ENCODE measurements around the gene CACNA1G. TPM values are rescaled to one million over a fixed set of nuclear protein-coding genes. Genes with fewer than 3 reads are reported as not detected.
A peak's percentile ranks its signal among the peaks of the same experiment; 100 is the strongest.

CACNA1G gene
- total and polyA plus RNA-seq, 2 donors = 0.15 to 6.6 TPM

- Histone ChIP-seq H3K4me1 (ENCODE audit: insufficient read depth) (no peaks in the 10 kb centered on the region), H3K36me3 (ENCODE audit: insufficient read depth) (no peaks in the 10 kb centered on the region), H3K4me3 (ENCODE audit: low read depth, low read length) (no peak overlapping the region), H3K27ac (ENCODE audit: low read depth) (no peak overlapping the region)
- no peak for DNase-seq (ENCODE audit: extremely low spot score)
- 96% methylated on average over 18 of the region's 18 CpGs for WGBS
Measured at GRCh38 chr17:50602836-50603235, 42.3 kb downstream of the CACNA1G start.

DNA sequence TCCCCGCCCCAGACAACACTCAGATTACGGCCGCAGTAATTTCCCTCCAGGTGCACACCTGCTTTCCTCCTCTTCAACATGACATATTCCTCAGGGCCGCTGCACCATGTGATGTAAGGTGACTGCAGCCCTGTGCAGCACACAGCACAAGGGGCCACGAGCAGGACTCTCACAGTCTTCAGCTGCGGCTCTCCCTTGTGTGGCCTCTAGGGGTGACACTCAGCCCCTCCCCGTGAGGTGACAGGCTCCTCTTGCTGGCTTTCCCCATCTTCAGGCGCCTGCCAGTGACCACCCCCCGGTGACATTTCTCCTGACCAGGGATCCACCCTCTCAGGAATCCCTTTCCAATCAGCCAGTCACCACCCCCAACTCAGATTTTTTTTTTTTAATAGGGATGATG is 42.8 kb downstream of the CACNA1G start:
- Histone ChIP-seq H3K4me3 (ENCODE audit: low read depth, low read length) (no peak overlapping the region), H3K4me1 (ENCODE audit: insufficient read depth) (no peaks in the 10 kb centered on the region), H3K36me3 (ENCODE audit: insufficient read depth) (no peaks in the 10 kb centered on the region), H3K27ac (ENCODE audit: low read depth) (no peak overlapping the region)
- DNase-seq (ENCODE audit: extremely low spot score) = no peak
- whole genome bisulfite sequencing = 79% methylated on average over 9 of the region's 9 CpGs

DNA sequence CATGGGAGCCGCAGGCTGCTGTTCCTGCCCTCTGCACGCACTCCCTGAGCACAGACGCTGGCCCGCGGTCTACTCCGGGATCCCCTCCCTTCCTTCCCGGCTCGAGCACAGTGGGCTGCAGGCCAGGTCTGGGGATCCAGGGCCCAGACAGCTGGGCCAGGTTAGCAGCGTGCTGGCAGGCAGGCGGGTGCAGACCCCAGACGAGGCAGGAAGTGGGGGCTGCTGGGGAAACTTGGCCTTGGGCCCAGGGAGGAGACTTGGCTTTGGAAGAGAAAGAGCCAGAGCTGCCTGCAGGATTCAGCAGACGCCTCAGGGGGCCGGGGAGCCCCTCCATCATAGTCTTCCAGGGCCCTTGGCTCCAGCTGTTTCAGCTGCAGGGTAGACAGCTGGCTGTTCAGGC is 44.0 kb downstream of the CACNA1G start:
- DNase-seq (ENCODE audit: extremely low spot score) = peak; percentile 94
- no peak overlapping the region for H3K4me3 ChIP-seq (ENCODE audit: low read depth, low read length)

GRCh38 chr17:50605429-50605828 is 44.9 kb downstream of the CACNA1G start:
- 63% methylated on average over 10 of the region's 10 CpGs for WGBS

More for the DNA sequence above, 44.0 kb downstream of the CACNA1G start:
- no peaks in the 10 kb centered on the region for H3K4me1 ChIP-seq (ENCODE audit: insufficient read depth)
- no peak overlapping the region for H3K27ac ChIP-seq (ENCODE audit: low read depth)
- H3K36me3 ChIP-seq (ENCODE audit: insufficient read depth) = no peaks in the 10 kb centered on the region
- 6% methylated on average over 13 of the region's 13 CpGs for WGBS

DNA sequence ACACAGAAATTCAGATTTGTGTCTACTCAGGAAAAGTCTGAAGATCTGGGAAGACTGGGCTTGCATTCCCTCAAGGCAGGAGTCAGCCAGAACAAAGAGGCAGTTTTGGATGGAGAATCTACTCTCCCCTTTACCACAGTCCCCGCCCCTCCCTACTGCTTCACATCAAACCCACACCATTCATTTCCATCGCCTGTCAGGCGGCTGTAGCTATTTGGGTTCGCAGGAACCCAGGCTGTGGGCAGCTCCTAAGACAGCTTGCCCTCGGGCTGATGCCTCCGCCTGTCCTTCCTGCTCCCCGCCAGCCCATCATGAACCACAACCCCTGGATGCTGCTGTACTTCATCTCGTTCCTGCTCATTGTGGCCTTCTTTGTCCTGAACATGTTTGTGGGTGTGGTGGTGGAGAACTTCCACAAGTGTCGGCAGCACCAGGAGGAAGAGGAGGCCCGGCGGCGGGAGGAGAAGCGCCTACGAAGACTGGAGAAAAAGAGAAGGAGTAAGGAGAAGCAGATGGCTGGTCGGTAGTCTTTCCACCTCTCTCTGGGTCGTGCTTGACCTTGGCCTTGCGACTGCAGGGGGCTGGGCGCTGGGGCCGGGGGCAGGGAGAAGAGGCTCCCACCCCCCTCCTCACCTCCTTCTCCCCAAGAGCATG is 47.1 kb downstream of the CACNA1G start:
- Histone ChIP-seq H3K36me3 (ENCODE audit: insufficient read depth) (no peaks in the 10 kb centered on the region), H3K27ac (ENCODE audit: low read depth) (no peak overlapping the region), H3K4me1 (ENCODE audit: insufficient read depth) (no peaks in the 10 kb centered on the region), H3K4me3 (ENCODE audit: low read depth, low read length) (no peak overlapping the region)
- no peak for DNase-seq (ENCODE audit: extremely low spot score)
- 92% methylated on average over 19 of the region's 19 CpGs for WGBS

More at GRCh38 chr17:50605429-50605828, 44.9 kb downstream of the CACNA1G start:
- H3K4me1 ChIP-seq (ENCODE audit: insufficient read depth) = no peaks in the 10 kb centered on the region
- H3K27ac ChIP-seq (ENCODE audit: low read depth) = no peak overlapping the region
- no peaks in the 10 kb centered on the region for H3K36me3 ChIP-seq (ENCODE audit: insufficient read depth)
- no peak overlapping the region for H3K4me3 ChIP-seq (ENCODE audit: low read depth, low read length)
- no peak for DNase-seq (ENCODE audit: extremely low spot score)

DNA sequence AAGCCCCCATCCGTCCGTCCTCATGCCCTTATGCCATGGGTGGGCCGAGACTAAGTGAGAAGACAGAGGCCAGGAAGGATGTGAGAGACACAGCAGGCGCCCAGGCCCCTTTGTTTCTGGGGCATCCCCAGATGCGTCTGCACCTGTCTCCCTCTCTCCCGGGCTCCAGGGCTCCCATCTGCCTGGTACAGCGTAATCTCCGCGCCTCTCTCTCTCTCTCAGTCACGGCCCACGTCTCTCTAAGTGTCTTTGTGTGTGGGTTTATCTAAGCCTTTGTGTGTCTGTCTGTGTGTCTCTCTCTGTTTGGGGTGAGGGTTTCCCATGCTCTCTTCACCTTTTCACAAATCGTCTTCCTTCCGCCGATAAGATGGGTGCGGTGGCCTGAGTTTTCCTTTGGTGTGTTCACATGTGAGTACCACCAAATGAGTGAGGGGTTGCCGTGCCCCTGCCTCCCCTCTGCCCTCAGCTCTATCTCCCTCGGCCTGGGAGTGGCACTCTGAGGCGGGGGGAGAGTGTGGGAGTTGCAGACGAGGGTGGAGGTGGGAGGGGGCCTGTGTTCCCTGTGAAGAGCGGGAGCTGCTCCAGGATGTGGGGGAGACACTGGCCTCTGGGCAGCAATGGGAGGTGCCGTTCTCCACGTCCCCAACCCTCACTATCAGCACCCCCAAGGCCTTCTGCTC is 48.3 kb downstream of the CACNA1G start:
- no peaks in the 10 kb centered on the region for H3K4me1 ChIP-seq (ENCODE audit: insufficient read depth)
- WGBS = 85% methylated on average over 22 of the region's 22 CpGs
- H3K27ac ChIP-seq (ENCODE audit: low read depth) = no peak overlapping the region
- no peaks in the 10 kb centered on the region for H3K36me3 ChIP-seq (ENCODE audit: insufficient read depth)
- DNase-seq (ENCODE audit: extremely low spot score) = no peak
- H3K4me3 ChIP-seq (ENCODE audit: low read depth, low read length) = no peak overlapping the region

- Histone ChIP-seq H3K4me1 (ENCODE audit: insufficient read depth) (no peaks in the 10 kb centered on the region), H3K27ac (ENCODE audit: low read depth) (no peak overlapping the region), H3K4me3 (ENCODE audit: low read depth, low read length) (no peak overlapping the region), H3K36me3 (ENCODE audit: insufficient read depth) (no peaks in the 10 kb centered on the region)
- DNase-seq (ENCODE audit: extremely low spot score) = no peak
- WGBS = 84% methylated on average over 24 of the region's 24 CpGs
Measured at GRCh38 chr17:50609380-50610074, 49.0 kb downstream of the CACNA1G start.

DNA sequence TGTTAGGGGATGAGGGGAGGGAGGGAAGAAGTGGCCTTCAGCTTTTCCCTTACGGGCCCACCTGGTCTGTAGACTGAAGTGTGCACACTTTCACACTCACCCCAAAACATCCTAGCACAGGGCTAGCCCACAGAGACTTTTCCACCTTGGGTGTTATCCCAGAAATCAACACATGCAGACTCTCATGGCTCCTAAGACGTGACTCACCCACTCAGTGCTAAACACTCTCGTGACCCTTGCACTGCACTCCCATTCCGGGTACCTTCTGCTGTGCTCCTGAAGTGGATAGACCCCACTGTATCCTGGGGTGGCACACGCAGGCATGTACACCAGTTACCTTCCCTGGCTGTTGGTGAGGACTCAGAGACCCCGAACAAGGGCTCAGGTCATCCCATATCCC is 51.1 kb downstream of the CACNA1G start:
- DNase-seq (ENCODE audit: extremely low spot score) = no peak
- WGBS = 90% methylated on average over 6 of the region's 6 CpGs
- no peaks in the 10 kb centered on the region for H3K4me1 ChIP-seq (ENCODE audit: insufficient read depth)
- no peak overlapping the region for H3K4me3 ChIP-seq (ENCODE audit: low read depth, low read length)
- no peaks in the 10 kb centered on the region for H3K36me3 ChIP-seq (ENCODE audit: insufficient read depth)
- H3K27ac ChIP-seq (ENCODE audit: low read depth) = no peak overlapping the region

- H3K4me3 ChIP-seq (ENCODE audit: low read depth, low read length) = no peak overlapping the region
- no peaks in the 10 kb centered on the region for H3K36me3 ChIP-seq (ENCODE audit: insufficient read depth)
- DNase-seq (ENCODE audit: extremely low spot score) = no peak
- H3K27ac ChIP-seq (ENCODE audit: low read depth) = no peak overlapping the region
- no peaks in the 10 kb centered on the region for H3K4me1 ChIP-seq (ENCODE audit: insufficient read depth)
- 87% methylated on average over 12 of the region's 12 CpGs for WGBS
Measured at GRCh38 chr17:50612281-50612680, 51.8 kb downstream of the CACNA1G start.

DNA sequence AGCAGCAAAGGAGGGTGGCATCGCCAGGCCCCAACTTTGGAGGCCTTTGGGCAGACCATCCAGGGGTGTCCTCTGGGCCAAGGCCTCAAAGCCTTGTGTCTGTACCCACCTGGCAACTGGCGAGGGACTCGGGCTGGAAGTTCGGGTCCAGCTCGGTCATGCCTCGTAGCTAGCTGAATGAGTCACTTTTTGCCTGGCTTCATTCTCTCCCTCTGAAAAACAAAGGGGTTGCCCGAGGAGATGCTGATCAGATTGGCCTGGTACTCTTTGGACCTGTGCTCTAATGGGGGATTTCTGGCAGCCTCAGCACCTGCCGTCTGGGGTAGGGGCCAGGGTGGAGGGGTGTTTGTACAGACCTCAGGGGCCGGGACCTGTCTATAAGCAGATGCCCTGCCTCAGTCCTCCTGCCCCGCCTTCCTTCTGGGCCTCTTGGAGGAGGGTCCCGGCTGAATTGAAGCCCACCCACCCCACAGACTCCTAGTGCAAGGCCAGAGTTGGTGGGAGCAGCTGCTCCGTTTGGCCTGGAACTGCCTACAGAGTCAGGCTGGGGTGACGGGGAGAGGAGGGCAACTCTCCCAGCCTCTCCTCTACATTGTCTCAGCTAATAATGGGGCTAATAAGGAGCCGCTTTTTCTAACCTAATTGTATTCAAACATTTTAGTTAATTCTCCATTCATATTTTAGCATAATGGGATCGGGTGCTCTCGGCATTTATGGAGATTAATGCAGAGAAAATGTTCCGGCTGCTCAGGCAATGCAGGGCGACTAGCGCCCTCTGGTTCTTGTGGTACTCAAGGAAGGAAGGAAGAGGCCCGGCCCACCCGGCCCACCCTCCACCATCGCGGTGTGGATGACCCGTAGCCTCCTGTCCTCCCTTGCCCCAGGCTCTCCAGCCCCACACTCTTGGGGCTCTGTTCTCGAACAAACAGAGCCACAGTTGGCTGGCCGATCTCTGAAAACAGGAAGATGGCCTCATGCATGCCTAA is 52.8 kb downstream of the CACNA1G start:
- WGBS = 63% methylated on average over 26 of the region's 26 CpGs

GRCh38 chr17:50614471-50615051 is 54.0 kb downstream of the CACNA1G start:
- DNase-seq (ENCODE audit: extremely low spot score) = no peak
- Histone ChIP-seq H3K4me1 (ENCODE audit: insufficient read depth) (no peaks in the 10 kb centered on the region), H3K4me3 (ENCODE audit: low read depth, low read length) (no peak overlapping the region), H3K36me3 (ENCODE audit: insufficient read depth) (no peaks in the 10 kb centered on the region), H3K27ac (ENCODE audit: low read depth) (no peak overlapping the region)
- 55% methylated on average over 11 of the region's 11 CpGs for WGBS

More for the DNA sequence above, 52.8 kb downstream of the CACNA1G start:
- H3K4me3 ChIP-seq (ENCODE audit: low read depth, low read length) = no peak overlapping the region
- DNase-seq (ENCODE audit: extremely low spot score) = no peak
- H3K36me3 ChIP-seq (ENCODE audit: insufficient read depth) = no peaks in the 10 kb centered on the region
- H3K27ac ChIP-seq (ENCODE audit: low read depth) = no peak overlapping the region
- no peaks in the 10 kb centered on the region for H3K4me1 ChIP-seq (ENCODE audit: insufficient read depth)

DNA sequence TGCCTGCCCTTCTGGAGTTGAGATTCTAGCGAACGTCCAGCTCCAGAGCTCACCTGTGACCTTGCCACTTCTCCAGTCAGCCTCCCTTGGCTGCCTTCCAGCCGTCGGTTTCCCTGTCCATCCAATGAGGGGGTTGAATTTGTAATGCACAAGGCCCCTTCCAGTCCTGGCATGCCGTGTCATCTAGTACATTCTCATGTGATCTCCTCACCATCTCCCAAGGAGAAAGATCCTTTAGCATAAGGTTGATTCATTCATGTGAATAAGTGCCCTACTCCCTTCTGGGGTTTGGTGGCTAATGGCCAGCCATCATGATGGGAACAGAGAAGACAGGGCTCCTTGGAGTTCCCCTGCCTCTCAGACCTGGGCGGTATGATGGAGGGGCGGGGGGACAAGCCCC is 55.3 kb downstream of the CACNA1G start:
- Histone ChIP-seq H3K4me3 (ENCODE audit: low read depth, low read length) (no peak overlapping the region), H3K36me3 (ENCODE audit: insufficient read depth) (no peaks in the 10 kb centered on the region), H3K4me1 (ENCODE audit: insufficient read depth) (no peaks in the 10 kb centered on the region), H3K27ac (ENCODE audit: low read depth) (no peak overlapping the region)
- 88% methylated on average over 7 of the region's 7 CpGs for WGBS
- no peak for DNase-seq (ENCODE audit: extremely low spot score)

DNA sequence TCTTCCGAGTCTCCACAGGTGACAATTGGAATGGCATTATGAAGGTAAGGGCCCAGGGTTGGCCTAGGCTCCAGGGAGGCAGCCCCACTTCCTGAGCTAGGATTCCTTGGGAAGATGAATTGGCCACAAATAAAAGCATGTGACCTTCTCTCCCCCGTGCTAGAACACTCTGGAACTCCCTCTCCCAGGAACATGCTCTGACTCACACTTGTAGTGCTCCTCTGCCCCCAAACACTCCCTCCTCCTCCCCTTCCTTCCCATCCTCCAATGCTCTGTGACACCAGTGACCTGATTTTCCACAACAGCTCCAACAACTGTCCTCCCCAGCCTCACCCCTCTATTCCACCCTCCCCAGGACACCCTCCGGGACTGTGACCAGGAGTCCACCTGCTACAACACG is 57.8 kb downstream of the CACNA1G start:
- Histone ChIP-seq H3K27ac (ENCODE audit: low read depth) (no peak overlapping the region), H3K36me3 (ENCODE audit: insufficient read depth) (no peaks in the 10 kb centered on the region), H3K4me1 (ENCODE audit: insufficient read depth) (no peaks in the 10 kb centered on the region), H3K4me3 (ENCODE audit: low read depth, low read length) (no peak overlapping the region)
- no peak for DNase-seq (ENCODE audit: extremely low spot score)
- 85% methylated on average over 4 of the region's 4 CpGs for WGBS

Data from urinary bladder (tissue), 4 donors.